ENCODE data around the gene CCDC33. TPM values are rescaled to one million over a fixed set of nuclear protein-coding genes. Genes with fewer than 3 reads are reported as not detected.

The CCDC33 gene
- total RNA-seq, 1 experiment from 2014 or later = 0.15 TPM

- H2AFZ ChIP-seq (ENCODE audit: low read depth, low read length, poor library complexity, severe bottlenecking) = no peak overlapping the region
- POLR2A ChIA-PET = interaction anchor here (0.6 kb wide), 1 partner anchor 218 kb away, joined by 3 read pairs; the partner anchor contains the start of gene UBL7
- CTCF ChIA-PET = interaction anchor here (1.3 to 2.4 kb wide), 2 partner anchors 65 to 79 kb away, joined by 3 to 7 read pairs; no protein-coding TSS in a partner anchor
- no peaks in the 10 kb centered on the region for H3K9me3 ChIP-seq (ENCODE audit: control insufficient read depth in 1 of 2, insufficient read depth in 1 of 2, low read depth in 1 of 2, low read length in 2 of 2)
- H4K20me1 ChIP-seq (ENCODE audit: insufficient read depth) = no peaks in the 10 kb centered on the region
- no peak for TF ChIP-seq ZNF274 (IDR thresholded peaks at IDR 0.05; ENCODE audit: low read depth, low read length)
- TF ChIP-seq MAX (IDR thresholded peaks at IDR 0.05) = no peak
- no peak for TF ChIP-seq POLR2A (IDR thresholded peaks at IDR 0.05; ENCODE audit: borderline replicate concordance, extremely low read depth, insufficient read depth, insufficient read length)
- no peak for TF ChIP-seq YY1 (IDR thresholded peaks at IDR 0.05; ENCODE audit: extremely low read depth, insufficient replicate concordance, low read depth, low read length)
- no peak for TF ChIP-seq ELF1 (IDR thresholded peaks at IDR 0.05; ENCODE audit: borderline replicate concordance, low read depth)
- TF ChIP-seq FOSL1 (IDR thresholded peaks at IDR 0.05; ENCODE audit: low read depth) = no peak
- no peak for TF ChIP-seq ZBTB33 (IDR thresholded peaks at IDR 0.05; ENCODE audit: extremely low read depth, insufficient replicate concordance, low read length)
- TF ChIP-seq RAD21 (IDR thresholded peaks at IDR 0.05; ENCODE audit: low read depth) = no peak
- no peak for TF ChIP-seq SRF (IDR thresholded peaks at IDR 0.05; ENCODE audit: low read depth)
- no peak for TF ChIP-seq ZFX (IDR thresholded peaks at IDR 0.05)
- no peak for TF ChIP-seq SP1 (IDR thresholded peaks at IDR 0.05; ENCODE audit: low read depth)
- no peak for TF ChIP-seq ATF3 (IDR thresholded peaks at IDR 0.05)
- TF ChIP-seq EZH2 (IDR thresholded peaks at IDR 0.05) = no peak
- TF ChIP-seq POLR2AphosphoS5 (IDR thresholded peaks at IDR 0.05; ENCODE audit: low read depth, low read length) = no peak
- TF ChIP-seq CEBPB (IDR thresholded peaks at IDR 0.05; ENCODE audit: low read depth) = no peak
- no peak for TF ChIP-seq CBX3 (IDR thresholded peaks at IDR 0.05; ENCODE audit: low read depth)
- no peak for TF ChIP-seq CTCF (IDR thresholded peaks at IDR 0.05 in 2 of 3, conservative IDR thresholded peaks at IDR 0.05 in 1 of 3; ENCODE audit: borderline replicate concordance in 1 of 3, insufficient read depth in 1 of 3, low read depth in 2 of 3, low read length in 2 of 3)
- TF ChIP-seq EGR1 (IDR thresholded peaks at IDR 0.05; ENCODE audit: low read depth) = no peak
- intact Hi-C loops (cut with micrococcal nuclease) = no loop called here
- no peaks in the 10 kb centered on the region for H3K27me3 ChIP-seq (ENCODE audit: insufficient read depth, low read length)
- no peak overlapping the region for H3K9ac ChIP-seq (ENCODE audit: low read length)
- RAD21 ChIA-PET (ENCODE audit: low non-redundant PET in 1 of 2, low total read pairs in 2 of 2, uncharacterized antibody in 2 of 2, unreplicated experiment in 2 of 2) = no interaction called here
- BruUV-seq (replicated peaks) = no TSS peak
- DNase-seq (ENCODE audit: low read depth, low spot score) (no peak), ATAC-seq (no peak)
- no peak overlapping the region for H3K27ac ChIP-seq (ENCODE audit: low read depth, low read length)
- H3K79me2 ChIP-seq (ENCODE audit: insufficient read depth, low read length) = no peaks in the 10 kb centered on the region
- H3K4me2 ChIP-seq (ENCODE audit: low read length) = no peak overlapping the region
- no peaks in the 10 kb centered on the region for H3K9me2 ChIP-seq (ENCODE audit: insufficient read depth)
- no peak overlapping the region for H3K4me3 ChIP-seq (replicated peaks in 1 of 2; ENCODE audit: low read depth in 1 of 2, low read length in 2 of 2)
- peaks cover 38 to 46% of the 10 kb centered on the region in 2 experiments for H3K4me1 ChIP-seq (ENCODE audit: control insufficient read depth in 1 of 2, insufficient read depth in 2 of 2, low read length in 2 of 2)
- H3K36me3 ChIP-seq (ENCODE audit: control insufficient read depth in 1 of 2, insufficient read depth in 2 of 2, low read length in 2 of 2) = no peaks in the 10 kb centered on the region
Measured at GRCh38 chr15:74243431-74243830, 7.3 kb downstream of the CCDC33 start.

Data from HCT116 (cell line).